Upper lobe of right lung (tissue), 1 donor: ENCODE measurements around the gene FSTL5. TPM values are rescaled to one million over a fixed set of nuclear protein-coding genes. Genes with fewer than 3 reads are reported as not detected.

Source experiments
- ATAC-seq: fragments of 200-7000 bp; cut with Tn5 transposase; one replicate; pipeline ENCODE4 v1.9.1; 2020; ENCODE audit warnings: mild to moderate bottlenecking, moderate library complexity
- DNase-seq: peaks from one replicate; pipeline ENCODE4 v3.0.0-alpha.2; 2020
- H3K27ac ChIP-seq: fragments of 200-600 bp; one replicate; pipeline ENCODE4 v1.8.0; 2022
- H3K27me3 ChIP-seq: fragments of 200-600 bp; one replicate; pipeline ENCODE4 v1.8.0; 2022; ENCODE audit warnings: mild to moderate bottlenecking
- H3K36me3 ChIP-seq: fragments of 200-600 bp; one replicate; pipeline ENCODE4 v1.8.0; 2022
- H3K4me1 ChIP-seq: fragments of 200-600 bp; one replicate; pipeline ENCODE4 v1.8.0; 2022
- H3K4me3 ChIP-seq: fragments of 200-600 bp; one replicate; pipeline ENCODE4 v1.8.0; 2022; ENCODE audit warnings: mild to moderate bottlenecking
- H3K9me3 ChIP-seq: fragments of 200-600 bp; one replicate; pipeline ENCODE4 v1.8.0; 2022
- CTCF ChIP-seq: fragments of 200-600 bp; IDR thresholded peaks from one replicate; pipeline ENCODE4 v1.8.0; 2022; ENCODE audit warnings: antibody characterized with exemption
- intact Hi-C: fragments of 100-400 bp; cut with DNase I; formaldehyde crosslinking; loops from one replicate; pipeline ENCODE4 v1.11.0; 2022
- total RNA-seq: library from RNA; stranded (reverse); fragmentation: NEBNext Ultra II Directional; extraction: Animal tissue kit (Norgen Biotek cat#: 25700); gene quantifications from one replicate; pipeline ENCODE4 v1.2.1, GENCODE V29; 2021
- donor health status: DM: no; HTN: yes; CAD: no; lungs with severe emphysema.

FSTL5 gene
- total RNA-seq, 1 donor from 2014 or later = 0.12 TPM

GRCh38 chr4:161813389-161813788, 350.4 kb downstream of the FSTL5 start:
- TF ChIP-seq CTCF = no peak
- no peak for DNase-seq
- no peak overlapping the region for H3K4me3 ChIP-seq
- H3K27ac ChIP-seq = no peak overlapping the region
- no peak for ATAC-seq
- no peaks in the 10 kb centered on the region for H3K27me3 ChIP-seq
- H3K36me3 ChIP-seq = no peaks in the 10 kb centered on the region
- no peaks in the 10 kb centered on the region for H3K9me3 ChIP-seq
- H3K4me1 ChIP-seq = no peaks in the 10 kb centered on the region
- intact Hi-C loops = no loop called here

GRCh38 chr4:161803171-161803570, 360.6 kb downstream of the FSTL5 start:
- Histone ChIP-seq H3K27ac (no peak overlapping the region), H3K9me3 (no peaks in the 10 kb centered on the region), H3K4me1 (no peaks in the 10 kb centered on the region), H3K27me3 (no peaks in the 10 kb centered on the region), H3K4me3 (no peak overlapping the region), H3K36me3 (no peaks in the 10 kb centered on the region)
- ATAC-seq (no peak), DNase-seq (no peak)
- intact Hi-C loops = no loop called here
- no peak for TF ChIP-seq CTCF

DNA sequence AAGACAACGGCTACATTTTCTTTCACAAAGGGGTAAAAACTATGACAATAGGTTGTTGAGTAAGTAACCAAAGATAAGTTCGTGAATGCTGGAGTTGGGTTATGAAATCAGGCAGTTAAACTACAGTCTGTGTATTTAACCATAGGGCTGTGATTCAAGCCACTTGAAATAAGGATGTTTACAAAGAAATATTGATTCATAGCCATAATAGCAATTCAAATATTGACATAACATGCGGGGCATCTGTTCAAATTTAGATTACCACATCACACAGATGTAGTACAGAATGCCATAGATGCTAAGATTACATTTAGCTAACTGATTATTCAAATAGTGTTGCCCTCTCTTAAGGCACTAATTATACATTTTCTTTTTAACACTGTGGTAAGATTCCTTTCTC, 364.1 kb downstream of the FSTL5 start:
- H3K36me3 ChIP-seq = no peaks in the 10 kb centered on the region
- intact Hi-C loops = no loop called here
- H3K27me3 ChIP-seq = no peaks in the 10 kb centered on the region
- H3K9me3 ChIP-seq = no peaks in the 10 kb centered on the region
- no peaks in the 10 kb centered on the region for H3K4me1 ChIP-seq
- no peak overlapping the region for H3K4me3 ChIP-seq
- H3K27ac ChIP-seq = no peak overlapping the region
- ATAC-seq = peak; percentile 63
- no peak for TF ChIP-seq CTCF
- no peak for DNase-seq

DNA sequence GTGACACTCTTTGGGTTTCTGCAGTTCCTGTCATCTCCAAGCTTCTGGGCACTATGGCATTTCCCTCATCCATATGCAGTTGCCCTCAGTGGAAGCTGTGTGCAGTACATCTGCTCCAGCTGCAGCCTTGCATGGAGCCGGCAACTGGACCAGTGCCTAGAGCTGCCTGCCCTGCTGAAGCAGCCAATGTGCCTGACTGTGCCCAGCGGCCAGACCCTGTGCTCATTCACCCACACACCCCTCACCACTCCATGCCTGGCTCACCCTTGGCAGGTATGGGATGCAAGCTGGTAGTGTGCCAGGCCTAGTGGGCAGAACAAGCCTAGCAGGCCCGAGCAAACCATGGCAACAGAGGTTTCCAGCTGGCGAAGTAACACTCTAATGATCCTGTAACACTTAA, 370.8 kb downstream of the FSTL5 start:
- Histone ChIP-seq H3K27me3 (no peaks in the 10 kb centered on the region), H3K4me1 (no peaks in the 10 kb centered on the region), H3K36me3 (no peaks in the 10 kb centered on the region), H3K9me3 (no peaks in the 10 kb centered on the region), H3K27ac (no peak overlapping the region), H3K4me3 (no peak overlapping the region)
- peak; percentile 53 for DNase-seq
- intact Hi-C loops = no loop called here
- peak; percentile 15 for ATAC-seq
- no peak for TF ChIP-seq CTCF

GRCh38 chr4:161791796-161792556, 371.8 kb downstream of the FSTL5 start:
- Histone ChIP-seq H3K27ac (no peak overlapping the region), H3K4me1 (no peaks in the 10 kb centered on the region), H3K36me3 (no peaks in the 10 kb centered on the region), H3K27me3 (no peaks in the 10 kb centered on the region), H3K9me3 (no peaks in the 10 kb centered on the region), H3K4me3 (no peak overlapping the region)
- TF ChIP-seq CTCF = no peak
- no peak for ATAC-seq
- peak; percentile 47 for DNase-seq
- intact Hi-C loops = no loop called here

DNA sequence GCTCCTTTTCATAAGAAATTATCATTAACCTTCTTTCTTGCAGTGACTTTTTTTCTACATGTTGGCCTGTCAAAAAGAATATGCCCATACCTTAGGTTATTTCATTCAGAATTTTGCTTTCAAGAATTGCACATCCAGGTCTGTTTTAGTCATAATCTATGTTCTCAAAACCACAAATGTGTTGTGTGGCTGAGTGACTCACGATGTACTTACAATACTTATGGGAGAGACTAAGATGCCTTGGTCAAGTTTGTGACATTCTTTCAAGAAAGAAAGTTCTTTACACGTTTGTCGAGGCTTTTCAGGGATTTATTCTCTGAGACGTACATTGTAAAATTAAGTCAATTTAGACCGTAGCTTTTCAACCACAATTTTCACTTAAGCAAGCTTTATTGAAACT, 396.7 kb downstream of the FSTL5 start:
- Histone ChIP-seq H3K4me3 (no peak overlapping the region), H3K27me3 (no peaks in the 10 kb centered on the region), H3K27ac (no peak overlapping the region), H3K36me3 (no peaks in the 10 kb centered on the region), H3K4me1 (no peaks in the 10 kb centered on the region), H3K9me3 (no peaks in the 10 kb centered on the region)
- intact Hi-C loops = no loop called here
- TF ChIP-seq CTCF = no peak
- DNase-seq = no peak
- ATAC-seq = no peak
